ENCODE data around the gene CACNA2D1. TPM values are rescaled to one million over a fixed set of nuclear protein-coding genes. Genes with fewer than 3 reads are reported as not detected.

CACNA2D1 gene
- total RNA-seq, 3 donors from 2014 or later (not counting 1 experiment from before 2014, with no cell fraction given) = not detected

- Histone ChIP-seq H3K27me3 (ENCODE audit: control insufficient read depth, insufficient read depth, low read length) (no peaks in the 10 kb centered on the region), H3K9me3 (ENCODE audit: control insufficient read depth, insufficient read depth, low read length) (no peaks in the 10 kb centered on the region), H3K27ac (ENCODE audit: low read length) (no peak overlapping the region), H3K4me1 (ENCODE audit: control insufficient read depth, insufficient read depth, low read length) (no peaks in the 10 kb centered on the region), H3K36me3 (ENCODE audit: control insufficient read depth, insufficient read depth, low read length) (no peaks in the 10 kb centered on the region), H3K4me3 (ENCODE audit: low read length) (no peak overlapping the region)
- Mint-ChIP-seq H3K4me1 (no peaks in the 10 kb centered on the region), H3K4me3 (no peak overlapping the region), H3K27ac (no peak overlapping the region), H3K9me3 (peaks cover 0 to 2% of the 10 kb centered on the region in 2 donors), H3K27me3 (ENCODE audit: low read depth in 2 of 2) (no peaks in the 10 kb centered on the region), H3K36me3 (no peaks in the 10 kb centered on the region)
- TF ChIP-seq CTCF (IDR thresholded peaks at IDR 0.05) = no peak
- intact Hi-C loops (cut with micrococcal nuclease) = loop anchor here (10.0 kb wide), 1 partner anchor 525 kb away; no protein-coding TSS in a partner anchor
- ATAC-seq = no peak
- no CpG with 5 or more reads among the region's 1 CpG for WGBS (ENCODE audit: insufficient coverage)
- no peak for DNase-seq
Measured at GRCh38 chr7:82049891-82050533, 393.6 kb downstream of the CACNA2D1 start.

GRCh38 chr7:82049442-82049841, 394.1 kb downstream of the CACNA2D1 start:
- H3K4me3 Mint-ChIP-seq = no peak overlapping the region
- peaks cover 0 to 2% of the 10 kb centered on the region in 2 donors for H3K9me3 Mint-ChIP-seq
- intact Hi-C loops (cut with micrococcal nuclease) = loop anchor here (10.0 kb wide), 1 partner anchor 525 kb away; no protein-coding TSS in a partner anchor
- no peak overlapping the region for H3K27ac Mint-ChIP-seq
- H3K27me3 Mint-ChIP-seq (ENCODE audit: low read depth in 2 of 2) = no peaks in the 10 kb centered on the region
- WGBS (ENCODE audit: insufficient coverage) = 78% methylated on average over 5 of the region's 5 CpGs
- ATAC-seq (no peak), DNase-seq (no peak)
- H3K4me1 Mint-ChIP-seq = no peaks in the 10 kb centered on the region
- Histone ChIP-seq H3K27me3 (ENCODE audit: control insufficient read depth, insufficient read depth, low read length) (no peaks in the 10 kb centered on the region), H3K4me3 (ENCODE audit: low read length) (no peak overlapping the region), H3K4me1 (ENCODE audit: control insufficient read depth, insufficient read depth, low read length) (no peaks in the 10 kb centered on the region), H3K27ac (ENCODE audit: low read length) (no peak overlapping the region), H3K36me3 (ENCODE audit: control insufficient read depth, insufficient read depth, low read length) (no peaks in the 10 kb centered on the region), H3K9me3 (ENCODE audit: control insufficient read depth, insufficient read depth, low read length) (no peaks in the 10 kb centered on the region)
- no peaks in the 10 kb centered on the region for H3K36me3 Mint-ChIP-seq
- no peak for TF ChIP-seq CTCF (IDR thresholded peaks at IDR 0.05)

GRCh38 chr7:82044497-82045080, 399.0 kb downstream of the CACNA2D1 start:
- Histone ChIP-seq H3K9me3 (ENCODE audit: control insufficient read depth, insufficient read depth, low read length) (no peaks in the 10 kb centered on the region), H3K36me3 (ENCODE audit: control insufficient read depth, insufficient read depth, low read length) (no peaks in the 10 kb centered on the region), H3K27me3 (ENCODE audit: control insufficient read depth, insufficient read depth, low read length) (no peaks in the 10 kb centered on the region), H3K4me1 (ENCODE audit: control insufficient read depth, insufficient read depth, low read length) (no peaks in the 10 kb centered on the region), H3K27ac (ENCODE audit: low read length) (no peak overlapping the region), H3K4me3 (ENCODE audit: low read length) (no peak overlapping the region)
- H3K27me3 Mint-ChIP-seq (ENCODE audit: low read depth in 2 of 2) = no peaks in the 10 kb centered on the region
- H3K36me3 Mint-ChIP-seq = no peaks in the 10 kb centered on the region
- H3K27ac Mint-ChIP-seq = no peak overlapping the region
- peaks cover 0 to 10% of the 10 kb centered on the region in 2 donors for H3K9me3 Mint-ChIP-seq
- intact Hi-C loops (cut with micrococcal nuclease) = loop anchor here (5.0 to 10.0 kb wide), 2 partner anchors 530 to 683 kb away; no protein-coding TSS in a partner anchor
- DNase-seq (peak in 1 of 2 donors; percentile 32), ATAC-seq (no peak)
- no CpG with 5 or more reads among the region's 2 CpGs for WGBS (ENCODE audit: insufficient coverage)
- no peak for TF ChIP-seq CTCF (IDR thresholded peaks at IDR 0.05)
- no peak overlapping the region for H3K4me3 Mint-ChIP-seq
- H3K4me1 Mint-ChIP-seq = no peaks in the 10 kb centered on the region
